Endothelial cell of umbilical vein (primary cell): ENCODE measurements around the gene BTBD17. TPM values are rescaled to one million over a fixed set of nuclear protein-coding genes. Genes with fewer than 3 reads are reported as not detected.

Experiments
- BruUV-seq: library from RNA; stranded (reverse); fragments of 400-500 nt; replicated peaks from 2 replicates; lab custom pipeline; 2021; lab: Mats Ljungman, UMichigan
- CTCF ChIA-PET: fragments of 300-600, 350-600 bp; sonication (Branson Sonifier 250); formaldehyde crosslinking; loops from one replicate; lab custom pipeline; 2021; ENCODE audit warnings: antibody characterized with exemption, inconsistent platforms; lab: Charles Lee
- POLR2A ChIA-PET: fragments of 300-600, 350-600 bp; sonication (Branson Sonifier 250); formaldehyde crosslinking; loops from one replicate; lab custom pipeline; 2021; ENCODE audit warnings: antibody characterized with exemption, inconsistent platforms; lab: Charles Lee
- DNase-seq: peaks from one replicate; pipeline ENCODE4 v3.0.0-alpha.2; 2011; ENCODE audit warnings: low read depth, low spot score
- FAIRE-seq: peaks from 2 replicates; lab custom pipeline; 2011; peaks lifted over from hg19 to GRCh38; lab: Jason Lieb, UNC
- H2AFZ ChIP-seq: 2 replicates; pipeline ENCODE4 v1.6.0; 2012; ENCODE audit warnings: low read depth, low read length, control low read depth, inconsistent platforms
- H3K27ac ChIP-seq: 2 replicates; pipeline ENCODE4 v1.5.1; 2011; ENCODE audit warnings: low read depth, mild to moderate bottlenecking, control low read depth, low read length, moderate library complexity; ENCODE audit not compliant: insufficient read depth
- H3K27me3 ChIP-seq, 2 experiments: 2 replicates each; pipeline versions ENCODE4 v1.6.0 to v1.6.1; 2011; ENCODE audit warnings: low read length in 2 of 2, mixed read lengths in 1 of 2; ENCODE audit not compliant: control insufficient read depth in 2 of 2, insufficient read depth in 2 of 2
- H3K36me3 ChIP-seq, 2 experiments: 2 replicates in 1 of 2; 3 replicates in 1 of 2; pipeline ENCODE4 v1.5.1; 2011; ENCODE audit warnings: low read length in 2 of 2, mild to moderate bottlenecking in 1 of 2, moderate library complexity in 1 of 2; ENCODE audit not compliant: control insufficient read depth in 2 of 2, insufficient read depth in 2 of 2; ENCODE audit errors: extremely low read depth in 1 of 2
- H3K4me1 ChIP-seq: 3 replicates; pipeline ENCODE4 v1.5.1; 2011; ENCODE audit warnings: mild to moderate bottlenecking, low read length; ENCODE audit not compliant: control insufficient read depth, insufficient read depth; ENCODE audit errors: extremely low read depth
- H3K4me2 ChIP-seq: 2 replicates; pipeline ENCODE4 v1.6.1; 2011; ENCODE audit warnings: low read length, control low read depth, mixed read lengths; ENCODE audit not compliant: insufficient read depth
- H3K4me3 ChIP-seq, 3 experiments: fragments of 200-600 bp in 1 of 3; sonication (generic), shearing (Covaris generic) in 1 of 3; replicated peaks in 1 of 3; 2 replicates each; pipeline ENCODE4 v1.5.1; 2011 to 2016; ENCODE audit warnings: control low read depth in 3 of 3, low read length in 3 of 3, mild to moderate bottlenecking in 2 of 3, inconsistent platforms in 1 of 3, low read depth in 1 of 3, moderate library complexity in 1 of 3; ENCODE audit not compliant: insufficient read depth in 1 of 3
- H3K79me2 ChIP-seq: 2 replicates; pipeline ENCODE4 v1.6.0; 2012; ENCODE audit warnings: low read length, inconsistent platforms; ENCODE audit not compliant: control insufficient read depth, insufficient read depth
- H3K9ac ChIP-seq: replicated peaks from 2 replicates; pipeline ENCODE3; 2011; ENCODE audit warnings: low read length, control low read depth; ENCODE audit not compliant: insufficient read depth; ENCODE audit errors: extremely low read depth
- H3K9me1 ChIP-seq: replicated peaks from 3 replicates; pipeline ENCODE4 v1.6.0; 2011; ENCODE audit warnings: mild to moderate bottlenecking, low read length; ENCODE audit not compliant: control insufficient read depth, insufficient read depth; ENCODE audit errors: extremely low read depth
- H3K9me3 ChIP-seq: replicated peaks from 2 replicates; pipeline ENCODE4 v1.5.1; 2012; ENCODE audit warnings: low read length, inconsistent platforms; ENCODE audit not compliant: control insufficient read depth, insufficient read depth
- H4K20me1 ChIP-seq: replicated peaks from 2 replicates; pipeline ENCODE3; 2011; ENCODE audit warnings: mild to moderate bottlenecking, low read length; ENCODE audit not compliant: control insufficient read depth, insufficient read depth; ENCODE audit errors: extremely low read depth
- EZH2 ChIP-seq: IDR thresholded peaks from 2 replicates; pipeline ENCODE4 v1.6.1; 2012; ENCODE audit warnings: borderline replicate concordance, low read depth, mild to moderate bottlenecking, moderate library complexity, low read length, inconsistent platforms; ENCODE audit not compliant: severe bottlenecking
- FOS ChIP-seq: IDR thresholded peaks from 2 replicates; pipeline ENCODE4 v1.6.1; 2011; ENCODE audit warnings: mild to moderate bottlenecking, low read length, moderate library complexity, borderline replicate concordance; ENCODE audit not compliant: insufficient read depth
- GATA2 ChIP-seq: IDR thresholded peaks from 2 replicates; pipeline ENCODE4 v1.7.0; 2011; ENCODE audit warnings: low read depth, mild to moderate bottlenecking, moderate library complexity, mixed read lengths, low read length; ENCODE audit not compliant: insufficient read length, insufficient read depth
- JUN ChIP-seq: IDR thresholded peaks from 2 replicates; pipeline ENCODE4 v1.6.1; 2011; ENCODE audit warnings: borderline replicate concordance, low read depth; ENCODE audit not compliant: insufficient read length, insufficient read depth
- MYC ChIP-seq: IDR thresholded peaks from one replicate; pipeline ENCODE4 v1.6.1; 2011; ENCODE audit warnings: mild to moderate bottlenecking, low read depth, low read length
- POLR2A ChIP-seq: IDR thresholded peaks from 2 replicates; pipeline ENCODE4 v1.6.1; 2012; ENCODE audit warnings: low read depth, mild to moderate bottlenecking, control low read depth, low read length
- POLR2AphosphoS5 ChIP-seq: IDR thresholded peaks from 2 replicates; pipeline ENCODE4 v1.6.1; 2012; ENCODE audit warnings: low read depth, mild to moderate bottlenecking, control low read depth, low read length, moderate library complexity; ENCODE audit not compliant: insufficient read depth
- dilution Hi-C: fragments of 300-500 bp; cut with MboI; formaldehyde crosslinking; loops from one replicate; pipeline ENCODE4 v1.15.0; 2019; ENCODE audit warnings: low sequenced_read_pairs; ENCODE audit not compliant: extremely low pct_ligation_motif_present
- intact Hi-C: fragments of 100-400 bp; cut with micrococcal nuclease; formaldehyde crosslinking; loops from one replicate; pipeline ENCODE4 v1.10.0; 2022
- polyA plus RNA-seq, 4 experiments: library from polyadenylated mRNA; depleted of rRNA in 3 of 4; stranded (reverse) in 3 of 4; unstranded in 1 of 4; fragments of >200 nt; gene quantifications; 2 replicates each; pipeline versions ENCODE4 v1.2.1 to v1.2.3, GENCODE V29; 2011 to 2012; ENCODE audit warnings: missing spikeins in 1 of 4
- total RNA-seq: library from RNA; stranded (reverse); gene quantifications from 2 replicates; pipeline ENCODE4 v1.2.3, GENCODE V29; 2021
- TF ChIP-seq, protein P1 (sequence below): IDR thresholded peaks from 2 replicates; pipeline ENCODE4 v1.6.1; 2011; ENCODE audit not compliant: insufficient read depth, insufficient read length
- TF ChIP-seq, protein P2 (sequence below), 2 donors: IDR thresholded peaks; 1 replicate in 1 of 2; 2 replicates in 1 of 2; pipeline ENCODE4 v1.5.1; 2011; ENCODE audit warnings: low read length in 2 of 2, mild to moderate bottlenecking in 2 of 2, moderate library complexity in 2 of 2, control low read depth in 1 of 2, inconsistent platforms in 1 of 2, low read depth in 1 of 2; ENCODE audit not compliant: insufficient read depth in 1 of 2; ENCODE audit errors: extremely low read depth in 1 of 2

Gene BTBD17
- total and polyA plus RNA-seq, 2 donors (not counting 3 experiments of a cell fraction or from before 2014, with no cell fraction given), result not detected

DNA sequence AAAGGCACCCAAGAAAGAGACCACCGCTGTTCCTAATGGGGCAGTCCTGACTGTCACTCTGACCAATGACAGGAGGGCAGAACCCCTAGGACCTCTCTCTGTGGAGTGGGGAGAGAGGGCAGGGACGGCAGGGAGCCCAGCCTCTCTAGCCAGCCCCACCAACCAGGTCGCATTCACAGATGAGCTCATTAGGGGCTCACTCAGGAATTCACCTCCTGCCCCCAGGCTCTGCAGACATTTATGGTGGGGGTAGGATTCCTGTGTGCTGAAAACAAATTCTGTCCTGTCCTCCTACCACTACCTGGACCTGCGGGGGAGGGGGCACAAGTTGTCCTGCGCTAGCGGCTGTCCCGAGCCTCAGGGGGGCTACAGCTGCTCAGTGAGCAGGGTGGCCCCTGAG is 42.5 kb upstream of the BTBD17 start:
- Histone ChIP-seq H3K79me2 (no peaks in the 10 kb centered on the region), H3K9me1 (no peaks in the 10 kb centered on the region), H2AFZ (no peak overlapping the region), H3K4me1 (no peaks in the 10 kb centered on the region), H4K20me1 (no peaks in the 10 kb centered on the region), H3K27ac (no peak overlapping the region), H3K36me3 (no peaks in the 10 kb centered on the region), H3K9ac (no peak overlapping the region), H3K9me3 (no peaks in the 10 kb centered on the region), H3K4me2 (no peak overlapping the region), H3K4me3 (no peak overlapping the region), H3K27me3 (no peaks in the 10 kb centered on the region)
- dilution Hi-C loops, result no loop called here
- DNase-seq (no peak), FAIRE-seq (no peak)
- POLR2A ChIA-PET, result no interaction called here
- no TSS peak for BruUV-seq
- CTCF ChIA-PET, result no interaction called here
- TF ChIP-seq GATA2 (no peak), POLR2AphosphoS5 (no peak), MYC (no peak), EZH2 (no peak), FOS (no peak), POLR2A (no peak), JUN (no peak)
- TF ChIP-seq, protein P1, sequence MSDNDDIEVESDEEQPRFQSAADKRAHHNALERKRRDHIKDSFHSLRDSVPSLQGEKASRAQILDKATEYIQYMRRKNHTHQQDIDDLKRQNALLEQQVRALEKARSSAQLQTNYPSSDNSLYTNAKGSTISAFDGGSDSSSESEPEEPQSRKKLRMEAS, result no peak
- TF ChIP-seq, protein P2, sequence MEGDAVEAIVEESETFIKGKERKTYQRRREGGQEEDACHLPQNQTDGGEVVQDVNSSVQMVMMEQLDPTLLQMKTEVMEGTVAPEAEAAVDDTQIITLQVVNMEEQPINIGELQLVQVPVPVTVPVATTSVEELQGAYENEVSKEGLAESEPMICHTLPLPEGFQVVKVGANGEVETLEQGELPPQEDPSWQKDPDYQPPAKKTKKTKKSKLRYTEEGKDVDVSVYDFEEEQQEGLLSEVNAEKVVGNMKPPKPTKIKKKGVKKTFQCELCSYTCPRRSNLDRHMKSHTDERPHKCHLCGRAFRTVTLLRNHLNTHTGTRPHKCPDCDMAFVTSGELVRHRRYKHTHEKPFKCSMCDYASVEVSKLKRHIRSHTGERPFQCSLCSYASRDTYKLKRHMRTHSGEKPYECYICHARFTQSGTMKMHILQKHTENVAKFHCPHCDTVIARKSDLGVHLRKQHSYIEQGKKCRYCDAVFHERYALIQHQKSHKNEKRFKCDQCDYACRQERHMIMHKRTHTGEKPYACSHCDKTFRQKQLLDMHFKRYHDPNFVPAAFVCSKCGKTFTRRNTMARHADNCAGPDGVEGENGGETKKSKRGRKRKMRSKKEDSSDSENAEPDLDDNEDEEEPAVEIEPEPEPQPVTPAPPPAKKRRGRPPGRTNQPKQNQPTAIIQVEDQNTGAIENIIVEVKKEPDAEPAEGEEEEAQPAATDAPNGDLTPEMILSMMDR (IDR thresholded peaks at IDR 0.05; ENCODE audit: extremely low read depth in 1 of 2, insufficient read depth in 1 of 2, low read depth in 1 of 2, low read length in 2 of 2), result no peak
- intact Hi-C loops, result no loop called here
